HL-60 (cell line): ENCODE results near the gene UBE4B.

Experiments used
- GABPA ChIP-seq: IDR thresholded peaks from 2 replicates; pipeline ENCODE4 v1.6.1; 2012; ENCODE audit warnings: low read depth
- POLR2AphosphoS5 ChIP-seq: IDR thresholded peaks from 2 replicates; pipeline ENCODE4 v1.6.1; 2012; ENCODE audit warnings: low read depth
- SPI1 ChIP-seq: IDR thresholded peaks from 2 replicates; pipeline ENCODE4 v1.6.1; 2012; ENCODE audit warnings: low read depth, mild to moderate bottlenecking, borderline replicate concordance
- TF ChIP-seq, protein P1 (sequence below): IDR thresholded peaks from one replicate; pipeline ENCODE4 v1.5.1; 2011; ENCODE audit warnings: low read length, control low read depth, inconsistent platforms; ENCODE audit not compliant: insufficient read depth
- TF ChIP-seq, protein P2 (sequence below): IDR thresholded peaks from 2 replicates; pipeline ENCODE4 v1.6.1; 2012; ENCODE audit warnings: low read depth; ENCODE audit not compliant: insufficient replicate concordance

DNA sequence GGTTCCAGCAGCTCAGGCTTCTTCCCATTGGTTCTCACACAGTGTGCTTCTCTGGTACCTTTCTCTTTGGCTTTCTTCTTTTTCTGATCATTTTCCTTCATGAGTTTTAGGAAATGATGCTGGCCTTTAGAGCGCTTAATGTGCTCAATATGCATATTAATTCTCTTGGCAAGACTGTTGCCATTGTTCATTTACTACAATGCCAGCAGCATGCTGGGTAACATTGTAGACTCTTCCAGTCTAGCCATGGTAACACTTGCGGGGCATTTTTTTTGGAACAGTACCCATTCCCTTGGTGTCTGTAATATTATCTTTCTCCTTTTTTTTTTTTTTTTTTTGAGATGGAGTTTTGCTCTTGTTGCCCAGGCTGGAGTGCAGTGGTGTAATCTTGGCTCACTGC is 21.7 kb downstream of the UBE4B start:
- TF ChIP-seq, protein P1, sequence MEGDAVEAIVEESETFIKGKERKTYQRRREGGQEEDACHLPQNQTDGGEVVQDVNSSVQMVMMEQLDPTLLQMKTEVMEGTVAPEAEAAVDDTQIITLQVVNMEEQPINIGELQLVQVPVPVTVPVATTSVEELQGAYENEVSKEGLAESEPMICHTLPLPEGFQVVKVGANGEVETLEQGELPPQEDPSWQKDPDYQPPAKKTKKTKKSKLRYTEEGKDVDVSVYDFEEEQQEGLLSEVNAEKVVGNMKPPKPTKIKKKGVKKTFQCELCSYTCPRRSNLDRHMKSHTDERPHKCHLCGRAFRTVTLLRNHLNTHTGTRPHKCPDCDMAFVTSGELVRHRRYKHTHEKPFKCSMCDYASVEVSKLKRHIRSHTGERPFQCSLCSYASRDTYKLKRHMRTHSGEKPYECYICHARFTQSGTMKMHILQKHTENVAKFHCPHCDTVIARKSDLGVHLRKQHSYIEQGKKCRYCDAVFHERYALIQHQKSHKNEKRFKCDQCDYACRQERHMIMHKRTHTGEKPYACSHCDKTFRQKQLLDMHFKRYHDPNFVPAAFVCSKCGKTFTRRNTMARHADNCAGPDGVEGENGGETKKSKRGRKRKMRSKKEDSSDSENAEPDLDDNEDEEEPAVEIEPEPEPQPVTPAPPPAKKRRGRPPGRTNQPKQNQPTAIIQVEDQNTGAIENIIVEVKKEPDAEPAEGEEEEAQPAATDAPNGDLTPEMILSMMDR: no peak
- TF ChIP-seq GABPA (no peak), POLR2AphosphoS5 (no peak), SPI1 (no peak)
- TF ChIP-seq, protein P2, sequence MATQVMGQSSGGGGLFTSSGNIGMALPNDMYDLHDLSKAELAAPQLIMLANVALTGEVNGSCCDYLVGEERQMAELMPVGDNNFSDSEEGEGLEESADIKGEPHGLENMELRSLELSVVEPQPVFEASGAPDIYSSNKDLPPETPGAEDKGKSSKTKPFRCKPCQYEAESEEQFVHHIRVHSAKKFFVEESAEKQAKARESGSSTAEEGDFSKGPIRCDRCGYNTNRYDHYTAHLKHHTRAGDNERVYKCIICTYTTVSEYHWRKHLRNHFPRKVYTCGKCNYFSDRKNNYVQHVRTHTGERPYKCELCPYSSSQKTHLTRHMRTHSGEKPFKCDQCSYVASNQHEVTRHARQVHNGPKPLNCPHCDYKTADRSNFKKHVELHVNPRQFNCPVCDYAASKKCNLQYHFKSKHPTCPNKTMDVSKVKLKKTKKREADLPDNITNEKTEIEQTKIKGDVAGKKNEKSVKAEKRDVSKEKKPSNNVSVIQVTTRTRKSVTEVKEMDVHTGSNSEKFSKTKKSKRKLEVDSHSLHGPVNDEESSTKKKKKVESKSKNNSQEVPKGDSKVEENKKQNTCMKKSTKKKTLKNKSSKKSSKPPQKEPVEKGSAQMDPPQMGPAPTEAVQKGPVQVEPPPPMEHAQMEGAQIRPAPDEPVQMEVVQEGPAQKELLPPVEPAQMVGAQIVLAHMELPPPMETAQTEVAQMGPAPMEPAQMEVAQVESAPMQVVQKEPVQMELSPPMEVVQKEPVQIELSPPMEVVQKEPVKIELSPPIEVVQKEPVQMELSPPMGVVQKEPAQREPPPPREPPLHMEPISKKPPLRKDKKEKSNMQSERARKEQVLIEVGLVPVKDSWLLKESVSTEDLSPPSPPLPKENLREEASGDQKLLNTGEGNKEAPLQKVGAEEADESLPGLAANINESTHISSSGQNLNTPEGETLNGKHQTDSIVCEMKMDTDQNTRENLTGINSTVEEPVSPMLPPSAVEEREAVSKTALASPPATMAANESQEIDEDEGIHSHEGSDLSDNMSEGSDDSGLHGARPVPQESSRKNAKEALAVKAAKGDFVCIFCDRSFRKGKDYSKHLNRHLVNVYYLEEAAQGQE: no peak
